ENCODE measurements around the gene WDR46.

- no peak for TF ChIP-seq REST (IDR thresholded peaks at IDR 0.05; ENCODE audit: insufficient read depth in 1 of 2, low read depth in 2 of 2, low read length in 2 of 2)
- no peak for TF ChIP-seq POLR2AphosphoS5 (IDR thresholded peaks at IDR 0.05; ENCODE audit: low read depth, low read length)
- TF ChIP-seq TAF1 (IDR thresholded peaks at IDR 0.05; ENCODE audit: borderline replicate concordance, insufficient read depth, low read length), result no peak
- TF ChIP-seq SIN3A (IDR thresholded peaks at IDR 0.05; ENCODE audit: borderline replicate concordance, insufficient read depth, low read length), result no peak
- TF ChIP-seq FOXP2 (optimal IDR thresholded peaks at IDR 0.05; ENCODE audit: borderline replicate concordance, extremely low read depth, extremely low read length, insufficient read depth), result no peak
These were observed 9.0 kb downstream of the WDR46 start for GRCh38 chr6:33279971-33280511.
